ENCODE measurements around the gene PRSS3.
"Not testable (repeated sequence)": the region's sequence is repeated elsewhere in the genome, so short reads cannot be mapped to it uniquely, and the experiment has no call there.

PRSS3 gene

DNA sequence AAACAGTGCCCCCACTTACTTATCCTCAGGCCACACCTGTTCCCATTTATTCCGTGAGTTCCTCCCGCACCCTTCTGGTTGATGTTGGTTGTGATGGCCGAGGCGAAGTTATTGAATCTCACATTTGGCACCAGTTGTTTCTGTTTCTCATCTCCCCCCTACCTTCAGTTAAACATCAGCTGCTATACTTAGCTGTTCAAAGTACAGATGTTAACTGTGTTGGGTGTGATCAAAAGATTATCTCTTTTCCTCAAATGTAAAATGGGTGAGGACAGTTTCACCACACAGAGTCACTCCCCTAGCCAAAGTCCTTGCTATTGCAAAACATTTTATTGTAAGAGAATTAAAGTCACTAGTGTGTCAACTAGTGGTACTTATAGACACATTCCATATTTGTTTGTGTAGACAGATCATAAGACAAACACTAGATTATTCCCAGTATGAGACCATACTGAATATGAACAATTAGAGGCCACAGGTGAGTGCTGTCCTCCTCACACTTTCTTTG, 43.2 kb upstream of the PRSS3 start:
- Histone ChIP-seq H3K4me3 (ENCODE audit: control insufficient read depth in 1 of 7, extremely low read depth in 1 of 7, insufficient read depth in 4 of 7, low read depth in 2 of 7, low read length in 6 of 7) (peak overlapping the region in 2 of 7 experiments; percentile 28 to 47), H3K36me3 (ENCODE audit: control insufficient read depth in 4 of 4, insufficient read depth in 4 of 4, low read length in 3 of 4) (no peaks in the 10 kb centered on the region), H3K9me3 (ENCODE audit: control extremely low read depth in 1 of 5, control insufficient read depth in 4 of 5, insufficient read depth in 2 of 5, low read depth in 1 of 5, low read length in 4 of 5) (peaks cover 0 to 3% (median 0%) of the 10 kb centered on the region in 5 experiments), H3K4me1 (ENCODE audit: control extremely low read depth in 1 of 4, control insufficient read depth in 4 of 4, insufficient read depth in 4 of 4, low read length in 3 of 4) (peaks cover 4 to 46% (median 33%) of the 10 kb centered on the region in 4 experiments), H3K27me3 (replicated peaks in 2 of 5; ENCODE audit: control insufficient read depth in 4 of 5, insufficient read depth in 5 of 5, low read length in 4 of 5) (peaks cover 2 to 42% (median 12%) of the 10 kb centered on the region in 5 experiments), H3K27ac (ENCODE audit: insufficient read depth in 1 of 2, low read depth in 1 of 2, low read length in 2 of 2, poor library complexity in 1 of 2, severe bottlenecking in 2 of 2) (no peak overlapping the region)
- CTCF ChIA-PET = interaction anchor here (1.5 to 2.4 kb wide), 2 partner anchors 13 to 124 kb away, joined by 3 to 7 read pairs; no protein-coding TSS in a partner anchor
- WGBS (ENCODE audit: insufficient coverage) = no CpG with 5 or more reads among the region's 4 CpGs
- peak in 2 of 3 donors; percentile 31 to 52 for DNase-seq
- POLR2A ChIA-PET = no interaction called here

GRCh38 chr9:33752789-33753188, 42.6 kb upstream of the PRSS3 start:
- Histone ChIP-seq H3K27me3 (replicated peaks in 2 of 5; ENCODE audit: control insufficient read depth in 4 of 5, insufficient read depth in 5 of 5, low read length in 4 of 5) (peaks cover 2 to 42% (median 12%) of the 10 kb centered on the region in 5 experiments), H3K4me1 (ENCODE audit: control extremely low read depth in 1 of 4, control insufficient read depth in 4 of 4, insufficient read depth in 4 of 4, low read length in 3 of 4) (peaks cover 4 to 46% (median 33%) of the 10 kb centered on the region in 4 experiments)
- H3K4me3 ChIP-seq (ENCODE audit: control insufficient read depth in 1 of 7, extremely low read depth in 1 of 7, insufficient read depth in 4 of 7, low read depth in 2 of 7, low read length in 6 of 7); H3K9me3 ChIP-seq (ENCODE audit: control extremely low read depth in 1 of 5, control insufficient read depth in 4 of 5, insufficient read depth in 2 of 5, low read depth in 1 of 5, low read length in 4 of 5); DNase-seq; H3K27ac ChIP-seq (ENCODE audit: insufficient read depth in 1 of 2, low read depth in 1 of 2, low read length in 2 of 2, poor library complexity in 1 of 2, severe bottlenecking in 2 of 2); H3K36me3 ChIP-seq (ENCODE audit: control insufficient read depth in 4 of 4, insufficient read depth in 4 of 4, low read length in 3 of 4); POLR2A ChIA-PET: not testable (repeated sequence)
- WGBS (ENCODE audit: insufficient coverage) = 72% methylated on average over 3 of the region's 5 CpGs
- CTCF ChIA-PET = interaction anchor here (1.5 to 2.4 kb wide), 3 partner anchors 14 to 125 kb away, joined by 3 to 7 read pairs (median 5); no protein-coding TSS in a partner anchor

GRCh38 chr9:33759648-33760047, 35.7 kb upstream of the PRSS3 start:
- H3K27ac ChIP-seq (ENCODE audit: insufficient read depth in 1 of 2, low read depth in 1 of 2, low read length in 2 of 2, poor library complexity in 1 of 2, severe bottlenecking in 2 of 2); CTCF ChIA-PET; H3K4me1 ChIP-seq (ENCODE audit: control extremely low read depth in 1 of 4, control insufficient read depth in 4 of 4, insufficient read depth in 4 of 4, low read length in 3 of 4); H3K36me3 ChIP-seq (ENCODE audit: control insufficient read depth in 4 of 4, insufficient read depth in 4 of 4, low read length in 3 of 4); H3K27me3 ChIP-seq (replicated peaks in 2 of 5; ENCODE audit: control insufficient read depth in 4 of 5, insufficient read depth in 5 of 5, low read length in 4 of 5); H3K9me3 ChIP-seq (ENCODE audit: control extremely low read depth in 1 of 5, control insufficient read depth in 4 of 5, insufficient read depth in 2 of 5, low read depth in 1 of 5, low read length in 4 of 5); H3K4me3 ChIP-seq (ENCODE audit: control insufficient read depth in 1 of 7, extremely low read depth in 1 of 7, insufficient read depth in 4 of 7, low read depth in 2 of 7, low read length in 6 of 7); POLR2A ChIA-PET: not testable (repeated sequence)
- 100% methylated on average over 1 of the region's 2 CpGs for WGBS (ENCODE audit: insufficient coverage)
- DNase-seq = peak in 1 of 3 donors; percentile 20

GRCh38 chr9:33762343-33762742, 33.0 kb upstream of the PRSS3 start:
- H3K9me3 ChIP-seq (ENCODE audit: control extremely low read depth in 1 of 5, control insufficient read depth in 4 of 5, insufficient read depth in 2 of 5, low read depth in 1 of 5, low read length in 4 of 5) = no peaks in the 10 kb centered on the region
- no peaks in the 10 kb centered on the region for H3K4me1 ChIP-seq (ENCODE audit: control extremely low read depth in 1 of 4, control insufficient read depth in 4 of 4, insufficient read depth in 4 of 4, low read length in 3 of 4)
- H3K36me3 ChIP-seq (ENCODE audit: control insufficient read depth in 4 of 4, insufficient read depth in 4 of 4, low read length in 3 of 4) = no peaks in the 10 kb centered on the region
- ChIA-PET CTCF (interaction anchor here (1.0 kb wide), 1 partner anchor 11 kb away, joined by 5 read pairs; no protein-coding TSS in a partner anchor), POLR2A (no interaction called here)
- H3K4me3 ChIP-seq (ENCODE audit: control insufficient read depth in 1 of 7, extremely low read depth in 1 of 7, insufficient read depth in 4 of 7, low read depth in 2 of 7, low read length in 6 of 7) = no peak overlapping the region
- DNase-seq = no peak
- 100% methylated on average over 4 of the region's 6 CpGs for WGBS (ENCODE audit: insufficient coverage)
- H3K27ac ChIP-seq (ENCODE audit: insufficient read depth in 1 of 2, low read depth in 1 of 2, low read length in 2 of 2, poor library complexity in 1 of 2, severe bottlenecking in 2 of 2) = no peak overlapping the region
- H3K27me3 ChIP-seq (replicated peaks in 2 of 5; ENCODE audit: control insufficient read depth in 4 of 5, insufficient read depth in 5 of 5, low read length in 4 of 5) = no peaks in the 10 kb centered on the region

GRCh38 chr9:33763709-33764108, 31.7 kb upstream of the PRSS3 start:
- not testable (repeated sequence) for H3K9me3 ChIP-seq (ENCODE audit: control extremely low read depth in 1 of 5, control insufficient read depth in 4 of 5, insufficient read depth in 2 of 5, low read depth in 1 of 5, low read length in 4 of 5); H3K4me3 ChIP-seq (ENCODE audit: control insufficient read depth in 1 of 7, extremely low read depth in 1 of 7, insufficient read depth in 4 of 7, low read depth in 2 of 7, low read length in 6 of 7)
- CTCF ChIA-PET = interaction anchor here (1.5 kb wide), 1 partner anchor 44 kb away, joined by 4 read pairs; no protein-coding TSS in a partner anchor

GRCh38 chr9:33765411-33765810, 29.9 kb upstream of the PRSS3 start:
- WGBS (ENCODE audit: insufficient coverage) = no CpG with 5 or more reads among the region's 3 CpGs
- DNase-seq = no peak
- CTCF ChIA-PET = no interaction called here
- POLR2A ChIA-PET = no interaction called here
- Histone ChIP-seq H3K9me3 (ENCODE audit: control extremely low read depth in 1 of 5, control insufficient read depth in 4 of 5, insufficient read depth in 2 of 5, low read depth in 1 of 5, low read length in 4 of 5) (no peaks in the 10 kb centered on the region), H3K4me3 (ENCODE audit: control insufficient read depth in 1 of 7, extremely low read depth in 1 of 7, insufficient read depth in 4 of 7, low read depth in 2 of 7, low read length in 6 of 7) (no peak overlapping the region), H3K36me3 (ENCODE audit: control insufficient read depth in 4 of 4, insufficient read depth in 4 of 4, low read length in 3 of 4) (no peaks in the 10 kb centered on the region), H3K4me1 (ENCODE audit: control extremely low read depth in 1 of 4, control insufficient read depth in 4 of 4, insufficient read depth in 4 of 4, low read length in 3 of 4) (no peaks in the 10 kb centered on the region), H3K27me3 (replicated peaks in 2 of 5; ENCODE audit: control insufficient read depth in 4 of 5, insufficient read depth in 5 of 5, low read length in 4 of 5) (no peaks in the 10 kb centered on the region), H3K27ac (ENCODE audit: insufficient read depth in 1 of 2, low read depth in 1 of 2, low read length in 2 of 2, poor library complexity in 1 of 2, severe bottlenecking in 2 of 2) (no peak overlapping the region)

More at GRCh38 chr9:33763709-33764108, 31.7 kb upstream of the PRSS3 start:
- POLR2A ChIA-PET; H3K36me3 ChIP-seq (ENCODE audit: control insufficient read depth in 4 of 4, insufficient read depth in 4 of 4, low read length in 3 of 4); H3K4me1 ChIP-seq (ENCODE audit: control extremely low read depth in 1 of 4, control insufficient read depth in 4 of 4, insufficient read depth in 4 of 4, low read length in 3 of 4); H3K27ac ChIP-seq (ENCODE audit: insufficient read depth in 1 of 2, low read depth in 1 of 2, low read length in 2 of 2, poor library complexity in 1 of 2, severe bottlenecking in 2 of 2); H3K27me3 ChIP-seq (replicated peaks in 2 of 5; ENCODE audit: control insufficient read depth in 4 of 5, insufficient read depth in 5 of 5, low read length in 4 of 5); DNase-seq: not testable (repeated sequence)
- WGBS (ENCODE audit: insufficient coverage) = no CpG with 5 or more reads among the region's 1 CpG

GRCh38 chr9:33770156-33770880, 25.0 kb upstream of the PRSS3 start:
- H3K36me3 ChIP-seq (ENCODE audit: control insufficient read depth in 4 of 4, insufficient read depth in 4 of 4, low read length in 3 of 4); H3K27ac ChIP-seq (ENCODE audit: insufficient read depth in 1 of 2, low read depth in 1 of 2, low read length in 2 of 2, poor library complexity in 1 of 2, severe bottlenecking in 2 of 2); H3K4me1 ChIP-seq (ENCODE audit: control extremely low read depth in 1 of 4, control insufficient read depth in 4 of 4, insufficient read depth in 4 of 4, low read length in 3 of 4); H3K4me3 ChIP-seq (ENCODE audit: control insufficient read depth in 1 of 7, extremely low read depth in 1 of 7, insufficient read depth in 4 of 7, low read depth in 2 of 7, low read length in 6 of 7); DNase-seq; H3K9me3 ChIP-seq (ENCODE audit: control extremely low read depth in 1 of 5, control insufficient read depth in 4 of 5, insufficient read depth in 2 of 5, low read depth in 1 of 5, low read length in 4 of 5); H3K27me3 ChIP-seq (replicated peaks in 2 of 5; ENCODE audit: control insufficient read depth in 4 of 5, insufficient read depth in 5 of 5, low read length in 4 of 5); POLR2A ChIA-PET: not testable (repeated sequence)
- WGBS (ENCODE audit: insufficient coverage) = no CpG with 5 or more reads among the region's 3 CpGs
- CTCF ChIA-PET = interaction anchor here (1.1 kb wide), 1 partner anchor 9 kb away, joined by 4 read pairs; no protein-coding TSS in a partner anchor
